Fibroblast of pulmonary artery (primary cell): ENCODE data around the gene NUP210L.
A peak's percentile ranks its signal among the peaks of the same experiment; 100 is the strongest.
"Not testable (repeated sequence)": the region's sequence is repeated elsewhere in the genome, so short reads cannot be mapped to it uniquely, and the experiment has no call there.

Source experiments
- DNase-seq: peaks from one replicate; pipeline ENCODE4 v3.0.0-alpha.2; 2010; ENCODE audit warnings: low read depth
- H3K4me3 ChIP-seq: replicated peaks from 2 replicates; pipeline ENCODE4 v1.5.1; 2011; ENCODE audit warnings: low read depth, mild to moderate bottlenecking, control low read depth, low read length, moderate library complexity
- CTCF ChIP-seq: IDR thresholded peaks from 2 replicates; pipeline ENCODE4 v1.5.1; 2011; ENCODE audit warnings: mild to moderate bottlenecking, control low read depth, low read length, inconsistent platforms; ENCODE audit errors: missing control alignments

The NUP210L gene

GRCh38 chr1:154141240-154141639 is 13.6 kb downstream of the NUP210L start:
- no peak overlapping the region for H3K4me3 ChIP-seq
- DNase-seq: peak; percentile 58
- no peak for TF ChIP-seq CTCF

- TF ChIP-seq CTCF: no peak
- no peak overlapping the region for H3K4me3 ChIP-seq
- no peak for DNase-seq
Measured at GRCh38 chr1:154137888-154138287, 17.0 kb downstream of the NUP210L start.

GRCh38 chr1:154133256-154133655 is 21.6 kb downstream of the NUP210L start:
- H3K4me3 ChIP-seq: no peak overlapping the region
- no peak for TF ChIP-seq CTCF
- no peak for DNase-seq

GRCh38 chr1:154129391-154129970 is 25.4 kb downstream of the NUP210L start:
- H3K4me3 ChIP-seq: no peak overlapping the region
- no peak for TF ChIP-seq CTCF
- DNase-seq: no peak

- not testable (repeated sequence) for DNase-seq, H3K4me3 ChIP-seq
Measured at GRCh38 chr1:154123205-154123604, 31.7 kb downstream of the NUP210L start.

GRCh38 chr1:154117642-154118041 is 37.2 kb downstream of the NUP210L start:
- no peak overlapping the region for H3K4me3 ChIP-seq
- no peak for DNase-seq
- TF ChIP-seq CTCF: no peak

- no peak overlapping the region for H3K4me3 ChIP-seq
- TF ChIP-seq CTCF: no peak
- peak; percentile 4 for DNase-seq
Measured at GRCh38 chr1:154115180-154115579, 39.7 kb downstream of the NUP210L start.
